ENCODE results near the gene DTX3. TPM values are rescaled to one million over a fixed set of nuclear protein-coding genes. Genes with fewer than 3 reads are reported as not detected.
"Not testable (repeated sequence)": the region's sequence is repeated elsewhere in the genome, so short reads cannot be mapped to it uniquely, and the experiment has no call there.

DTX3 gene
- total RNA-seq, 1 donor, result 22.9 TPM

- TF ChIP-seq CTCF (IDR thresholded peaks at IDR 0.05; ENCODE audit: insufficient read depth, low read depth, low read length), result peak; percentile 97
- peak; percentile 85 for DNase-seq (ENCODE audit: low read depth)
- H3K4me3 ChIP-seq (ENCODE audit: low read depth, low read length), result no peak overlapping the region
Measured at GRCh38 chr12:57583008-57583831, 21.4 kb upstream of the DTX3 start.

DNA sequence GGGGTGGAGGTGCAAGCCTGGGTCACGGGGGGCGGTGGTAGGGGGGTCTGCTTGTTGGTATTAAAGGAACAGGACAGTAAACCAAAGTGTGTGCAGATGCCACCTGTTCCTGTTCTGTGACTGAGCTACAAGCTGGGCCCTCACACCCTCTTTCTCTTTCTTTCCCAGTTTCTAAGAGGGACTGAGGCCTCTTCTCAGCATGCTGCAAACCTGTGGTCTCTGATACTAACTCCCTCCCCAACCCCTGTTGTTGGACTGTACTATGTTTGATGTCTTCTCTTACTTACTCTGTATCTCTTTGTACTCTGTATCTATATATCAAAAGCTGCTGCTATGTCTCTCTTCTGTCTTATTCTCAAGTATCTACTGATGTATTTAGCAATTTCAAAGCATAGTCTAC, 20.6 kb upstream of the DTX3 start:
- TF ChIP-seq CTCF (IDR thresholded peaks at IDR 0.05; ENCODE audit: insufficient read depth, low read depth, low read length), result no peak
- no peak for DNase-seq (ENCODE audit: low read depth)
- no peak overlapping the region for H3K4me3 ChIP-seq (ENCODE audit: low read depth, low read length)

- no peak for TF ChIP-seq CTCF (IDR thresholded peaks at IDR 0.05; ENCODE audit: insufficient read depth, low read depth, low read length)
- no peak overlapping the region for H3K4me3 ChIP-seq (ENCODE audit: low read depth, low read length)
- DNase-seq (ENCODE audit: low read depth), result no peak
Measured at GRCh38 chr12:57584690-57585089, 19.9 kb upstream of the DTX3 start.

- DNase-seq (ENCODE audit: low read depth), result no peak
- no peak overlapping the region for H3K4me3 ChIP-seq (ENCODE audit: low read depth, low read length)
- no peak for TF ChIP-seq CTCF (IDR thresholded peaks at IDR 0.05; ENCODE audit: insufficient read depth, low read depth, low read length)
Measured at GRCh38 chr12:57585156-57585555, 19.5 kb upstream of the DTX3 start.

DNA sequence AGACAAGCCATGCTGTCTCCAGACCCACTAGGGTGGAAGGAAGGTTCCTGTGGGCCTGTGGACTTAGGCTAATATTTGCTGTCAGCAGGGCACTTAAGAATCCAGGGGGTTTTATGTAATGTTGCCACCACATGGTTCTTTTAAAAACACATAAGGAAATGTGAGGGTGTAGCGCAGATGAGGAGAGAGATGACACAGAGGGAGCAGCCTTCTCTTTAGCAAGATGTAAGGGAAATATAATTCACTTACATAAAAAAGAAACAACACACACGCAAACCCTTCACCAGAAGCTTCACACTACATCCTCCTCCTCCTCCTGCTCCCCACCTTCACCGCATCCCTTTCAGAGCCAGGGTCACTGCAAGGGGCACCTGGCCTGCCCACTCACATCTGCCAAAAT, 18.5 kb upstream of the DTX3 start:
- no peak overlapping the region for H3K4me3 ChIP-seq (ENCODE audit: low read depth, low read length)
- TF ChIP-seq CTCF (IDR thresholded peaks at IDR 0.05; ENCODE audit: insufficient read depth, low read depth, low read length), result no peak
- DNase-seq (ENCODE audit: low read depth), result no peak

GRCh38 chr12:57586832-57587429, 17.7 kb upstream of the DTX3 start:
- no peak overlapping the region for H3K4me3 ChIP-seq (ENCODE audit: low read depth, low read length)
- no peak for TF ChIP-seq CTCF (IDR thresholded peaks at IDR 0.05; ENCODE audit: insufficient read depth, low read depth, low read length)
- no peak for DNase-seq (ENCODE audit: low read depth)

- not testable (repeated sequence) for DNase-seq (ENCODE audit: low read depth); H3K4me3 ChIP-seq (ENCODE audit: low read depth, low read length)
Measured at GRCh38 chr12:57588951-57589610, 15.5 kb upstream of the DTX3 start.

Data from fibroblast of villous mesenchyme (primary cell).